Liver (tissue), 3 donors: ENCODE data around the gene GHRL.

Experiments used
- CTCF ChIP-seq: fragments of 150-350 bp; IDR thresholded peaks from 2 replicates; pipeline ENCODE4 v1.5.1; 2017; ENCODE audit warnings: improper control_type of control experiment, low read depth, low read length; ENCODE audit not compliant: missing input control
- EGR1 ChIP-seq, 2 donors: IDR thresholded peaks; 2 replicates each; pipeline ENCODE4 v1.6.1; 2016 to 2018; ENCODE audit warnings: antibody characterized with exemption in 2 of 2, low read depth in 2 of 2
- FOXA1 ChIP-seq: IDR thresholded peaks from 2 replicates; pipeline ENCODE4 v1.6.1; 2016; ENCODE audit warnings: antibody characterized with exemption
- GABPA ChIP-seq, 2 donors: IDR thresholded peaks in 1 of 2; conservative IDR thresholded peaks in 1 of 2; 2 replicates each; pipeline ENCODE4 v1.6.1; 2016; ENCODE audit warnings: antibody characterized with exemption in 2 of 2, mild to moderate bottlenecking in 1 of 2, moderate library complexity in 1 of 2
- MAX ChIP-seq: IDR thresholded peaks from 2 replicates; pipeline ENCODE4 v1.6.1; 2016; ENCODE audit warnings: antibody characterized with exemption
- RAD21 ChIP-seq, 2 donors: IDR thresholded peaks; 2 replicates each; pipeline ENCODE4 v1.6.1; 2016; ENCODE audit warnings: antibody characterized with exemption in 2 of 2, mild to moderate bottlenecking in 2 of 2
- REST ChIP-seq: IDR thresholded peaks from 2 replicates; pipeline ENCODE4 v1.6.1; 2016; ENCODE audit warnings: antibody characterized with exemption, mild to moderate bottlenecking
- RXRA ChIP-seq, 2 donors: IDR thresholded peaks; 2 replicates each; pipeline ENCODE4 v1.6.1; 2017 to 2018; ENCODE audit warnings: antibody characterized with exemption in 2 of 2, mild to moderate bottlenecking in 1 of 2
- YY1 ChIP-seq: IDR thresholded peaks from 2 replicates; pipeline ENCODE4 v1.6.1; 2016; ENCODE audit warnings: antibody characterized with exemption, mild to moderate bottlenecking
- ZBTB33 ChIP-seq: IDR thresholded peaks from 2 replicates; pipeline ENCODE4 v1.6.1; 2016; ENCODE audit warnings: antibody characterized with exemption
- donor health status: healthy.
- donor health status: healthy.

- TF ChIP-seq CTCF (no peak), REST (no peak), RAD21 (IDR thresholded peaks at IDR 0.05) (no peak), ZBTB33 (no peak), RXRA (IDR thresholded peaks at IDR 0.05) (no peak), FOXA1 (no peak), YY1 (no peak), MAX (no peak), GABPA (IDR thresholded peaks at IDR 0.05 in 1 of 2, conservative IDR thresholded peaks at IDR 0.05 in 1 of 2) (no peak), EGR1 (IDR thresholded peaks at IDR 0.05; ENCODE audit: low read depth in 2 of 2) (no peak)
Observed at GRCh38 chr3:10308678-10309077, 15.9 kb upstream of the GHRL start.
